Prostate gland (tissue), 2 donors: ENCODE results near the gene RNF151.

Experiments used
- POLR2A ChIP-seq: fragments of 450-650 bp; IDR thresholded peaks from one replicate; pipeline ENCODE4 v1.6.1; 2016; ENCODE audit warnings: antibody characterized with exemption, mild to moderate bottlenecking
- POLR2AphosphoS5 ChIP-seq: sonication (generic); formaldehyde crosslinking; IDR thresholded peaks from one replicate; pipeline ENCODE4 v1.6.1; 2017; ENCODE audit warnings: antibody characterized with exemption
- TF ChIP-seq, protein P1 (sequence below), 4 experiments: fragments of 200-600 bp in 2 of 4; fragments of 450-650 bp in 2 of 4; sonication (generic) in 2 of 4; IDR thresholded peaks; 1 replicate in 3 of 4; 2 replicates in 1 of 4; pipeline ENCODE4 v1.5.1; 2016 to 2019; ENCODE audit warnings: antibody characterized with exemption in 4 of 4, mild to moderate bottlenecking in 2 of 4, moderate library complexity in 2 of 4

DNA sequence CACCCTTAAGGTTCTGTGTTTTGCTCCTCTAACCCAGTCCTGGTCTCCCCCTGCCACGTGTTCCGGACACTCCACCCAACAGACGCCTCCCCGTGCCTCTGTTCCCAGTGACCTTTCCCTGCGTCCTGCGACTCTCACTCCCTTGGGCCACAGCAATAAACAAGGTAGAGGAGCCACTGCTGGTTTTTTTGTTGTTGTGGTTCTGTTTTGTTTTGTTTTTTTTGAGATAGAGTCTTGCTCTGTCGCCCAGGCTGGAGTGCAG is 49.2 kb downstream of the RNF151 start:
- TF ChIP-seq, protein P1, sequence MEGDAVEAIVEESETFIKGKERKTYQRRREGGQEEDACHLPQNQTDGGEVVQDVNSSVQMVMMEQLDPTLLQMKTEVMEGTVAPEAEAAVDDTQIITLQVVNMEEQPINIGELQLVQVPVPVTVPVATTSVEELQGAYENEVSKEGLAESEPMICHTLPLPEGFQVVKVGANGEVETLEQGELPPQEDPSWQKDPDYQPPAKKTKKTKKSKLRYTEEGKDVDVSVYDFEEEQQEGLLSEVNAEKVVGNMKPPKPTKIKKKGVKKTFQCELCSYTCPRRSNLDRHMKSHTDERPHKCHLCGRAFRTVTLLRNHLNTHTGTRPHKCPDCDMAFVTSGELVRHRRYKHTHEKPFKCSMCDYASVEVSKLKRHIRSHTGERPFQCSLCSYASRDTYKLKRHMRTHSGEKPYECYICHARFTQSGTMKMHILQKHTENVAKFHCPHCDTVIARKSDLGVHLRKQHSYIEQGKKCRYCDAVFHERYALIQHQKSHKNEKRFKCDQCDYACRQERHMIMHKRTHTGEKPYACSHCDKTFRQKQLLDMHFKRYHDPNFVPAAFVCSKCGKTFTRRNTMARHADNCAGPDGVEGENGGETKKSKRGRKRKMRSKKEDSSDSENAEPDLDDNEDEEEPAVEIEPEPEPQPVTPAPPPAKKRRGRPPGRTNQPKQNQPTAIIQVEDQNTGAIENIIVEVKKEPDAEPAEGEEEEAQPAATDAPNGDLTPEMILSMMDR (IDR thresholded peaks at IDR 0.05): no peak
- TF ChIP-seq POLR2A (no peak), POLR2AphosphoS5 (no peak)
